A673 (cell line): Measurements from ENCODE around the gene CRY1. TPM values are rescaled to one million over a fixed set of nuclear protein-coding genes. Genes with fewer than 3 reads are reported as not detected.
A peak's percentile ranks its signal among the peaks of the same experiment; 100 is the strongest.

Source experiments
- BruUV-seq: library from RNA; stranded (reverse); fragments of 400-500 nt; replicated peaks from 2 replicates; lab custom pipeline; 2021; lab: Mats Ljungman, UMichigan
- CTCF ChIA-PET: fragments of 300-600 bp; sonication (Branson Sonifier 250); formaldehyde crosslinking; loops from one replicate; lab custom pipeline; 2022; ENCODE audit warnings: antibody characterized with exemption; lab: Charles Lee
- POLR2A ChIA-PET: fragments of 300-600 bp; sonication (Branson Sonifier 250); formaldehyde crosslinking; loops from one replicate; lab custom pipeline; 2022; ENCODE audit warnings: antibody characterized with exemption; ENCODE audit not compliant: low non-redundant PET; lab: Charles Lee
- DNase-seq: peaks from one replicate; pipeline ENCODE4 v3.0.0-alpha.2; 2015; ENCODE audit warnings: low spot score
- H3K27ac ChIP-seq: fragments of 200-600 bp; sonication (generic); 2 replicates; pipeline ENCODE4 v1.5.1; 2016; ENCODE audit warnings: mixed run types, low read depth, mild to moderate bottlenecking, mixed read lengths, antibody characterized with exemption, low read length; ENCODE audit not compliant: poor library complexity, severe bottlenecking
- H3K27me3 ChIP-seq: fragments of 200-600 bp; sonication (generic); replicated peaks from 2 replicates; pipeline ENCODE4 v1.6.1; 2017; ENCODE audit warnings: mixed run types, low read depth, mild to moderate bottlenecking, mixed read lengths, antibody characterized with exemption, low read length; ENCODE audit not compliant: insufficient read depth, poor library complexity
- H3K36me3 ChIP-seq: fragments of 200-600 bp; sonication (generic); 2 replicates; pipeline ENCODE4 v1.6.1; 2016; ENCODE audit warnings: mixed run types, mild to moderate bottlenecking, mixed read lengths, antibody characterized with exemption, low read length; ENCODE audit not compliant: insufficient read depth, poor library complexity, severe bottlenecking
- H3K4me1 ChIP-seq: fragments of 200-600 bp; sonication (generic); 2 replicates; pipeline ENCODE4 v1.6.1; 2017; ENCODE audit warnings: mixed run types, mild to moderate bottlenecking, mixed read lengths, antibody characterized with exemption, low read length; ENCODE audit not compliant: insufficient read depth, poor library complexity, severe bottlenecking
- H3K4me3 ChIP-seq: fragments of 200-600 bp; sonication (generic); 2 replicates; pipeline ENCODE4 v1.5.1; 2016; ENCODE audit warnings: low read depth, mixed run types, mild to moderate bottlenecking, mixed read lengths, low read length; ENCODE audit not compliant: poor library complexity, severe bottlenecking
- H3K9me3 ChIP-seq: fragments of 200-600 bp; sonication (generic); 2 replicates; pipeline ENCODE4 v1.6.1; 2016; ENCODE audit warnings: mixed run types, low read depth, mild to moderate bottlenecking, mixed read lengths, antibody characterized with exemption, low read length; ENCODE audit not compliant: poor library complexity, severe bottlenecking
- EZH2 ChIP-seq: fragments of 200-600 bp; sonication (generic); IDR thresholded peaks from 2 replicates; pipeline ENCODE4 v1.6.1; 2017; ENCODE audit warnings: borderline replicate concordance, low read depth, mild to moderate bottlenecking, mixed read lengths, antibody characterized with exemption, low read length; ENCODE audit not compliant: poor library complexity, severe bottlenecking
- intact Hi-C: fragments of 100-400 bp; cut with micrococcal nuclease; formaldehyde crosslinking; loops from one replicate; pipeline ENCODE4 v1.10.0; 2022; ENCODE audit not compliant: unreplicated experiment
- total RNA-seq: library from RNA; stranded (reverse); gene quantifications from 2 replicates; pipeline ENCODE4 v1.2.3, GENCODE V29; 2021
- TF ChIP-seq, protein P1 (sequence below): fragments of 300-800, 200-600 bp; sonication (generic); conservative IDR thresholded peaks from 2 replicates; pipeline ENCODE4 v1.5.1; 2017; ENCODE audit warnings: low read depth, mild to moderate bottlenecking, antibody characterized with exemption, low read length, moderate library complexity, mixed read lengths

The CRY1 gene
- total RNA-seq, 1 experiment from 2014 or later, result 41.0 TPM

DNA sequence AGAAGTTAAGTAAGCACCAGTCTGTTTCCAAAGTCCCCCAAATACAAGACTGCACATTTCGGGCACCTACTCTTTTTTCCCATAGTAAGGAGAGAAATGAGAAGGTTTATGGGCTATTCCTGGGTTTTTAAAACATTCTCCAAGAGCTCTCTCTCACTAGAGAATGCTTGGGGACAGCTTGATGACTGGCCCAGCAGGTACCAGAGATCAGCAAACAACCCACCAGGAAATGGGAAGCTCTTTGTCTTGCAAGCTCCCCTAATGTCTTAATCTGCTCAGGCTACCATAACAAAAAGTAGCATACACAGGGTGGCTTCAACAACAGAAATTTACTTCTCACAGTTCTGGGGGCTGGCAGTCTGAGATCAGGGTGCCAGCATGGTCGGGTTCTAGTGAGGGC lies 41.8 kb upstream of the CRY1 start:
- no peaks in the 10 kb centered on the region for H3K36me3 ChIP-seq
- CTCF ChIA-PET, result no interaction called here
- intact Hi-C loops, result no loop called here
- H3K27me3 ChIP-seq, result no peaks in the 10 kb centered on the region
- BruUV-seq, result no TSS peak
- no peaks in the 10 kb centered on the region for H3K4me1 ChIP-seq
- no peak for DNase-seq
- no peak overlapping the region for H3K27ac ChIP-seq
- H3K9me3 ChIP-seq, result no peaks in the 10 kb centered on the region
- TF ChIP-seq EZH2, result no peak
- TF ChIP-seq, protein P1, sequence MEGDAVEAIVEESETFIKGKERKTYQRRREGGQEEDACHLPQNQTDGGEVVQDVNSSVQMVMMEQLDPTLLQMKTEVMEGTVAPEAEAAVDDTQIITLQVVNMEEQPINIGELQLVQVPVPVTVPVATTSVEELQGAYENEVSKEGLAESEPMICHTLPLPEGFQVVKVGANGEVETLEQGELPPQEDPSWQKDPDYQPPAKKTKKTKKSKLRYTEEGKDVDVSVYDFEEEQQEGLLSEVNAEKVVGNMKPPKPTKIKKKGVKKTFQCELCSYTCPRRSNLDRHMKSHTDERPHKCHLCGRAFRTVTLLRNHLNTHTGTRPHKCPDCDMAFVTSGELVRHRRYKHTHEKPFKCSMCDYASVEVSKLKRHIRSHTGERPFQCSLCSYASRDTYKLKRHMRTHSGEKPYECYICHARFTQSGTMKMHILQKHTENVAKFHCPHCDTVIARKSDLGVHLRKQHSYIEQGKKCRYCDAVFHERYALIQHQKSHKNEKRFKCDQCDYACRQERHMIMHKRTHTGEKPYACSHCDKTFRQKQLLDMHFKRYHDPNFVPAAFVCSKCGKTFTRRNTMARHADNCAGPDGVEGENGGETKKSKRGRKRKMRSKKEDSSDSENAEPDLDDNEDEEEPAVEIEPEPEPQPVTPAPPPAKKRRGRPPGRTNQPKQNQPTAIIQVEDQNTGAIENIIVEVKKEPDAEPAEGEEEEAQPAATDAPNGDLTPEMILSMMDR, result no peak
- H3K4me3 ChIP-seq, result no peak overlapping the region
- POLR2A ChIA-PET, result no interaction called here

DNA sequence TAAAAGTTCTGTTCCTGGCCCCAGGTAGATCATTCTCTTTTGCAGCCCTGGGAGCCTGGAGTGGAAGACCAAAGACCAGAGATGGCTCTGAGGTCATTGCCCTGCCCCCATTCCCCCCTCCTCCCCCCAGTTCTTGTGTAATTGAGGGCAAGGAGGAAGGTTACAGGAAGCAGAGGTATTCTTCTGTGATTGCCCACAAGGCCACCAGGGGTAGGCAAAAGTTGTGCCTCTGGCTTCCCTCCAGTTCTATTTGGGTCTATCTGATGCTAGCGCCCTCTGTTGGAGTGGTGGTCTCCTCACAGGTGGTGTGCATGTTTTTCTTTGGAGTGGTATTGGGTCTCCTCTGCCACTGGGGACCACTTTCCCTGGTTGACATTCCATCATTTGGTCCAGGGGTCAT lies 41.2 kb upstream of the CRY1 start:
- TF ChIP-seq, protein P1, result peak; percentile 53
- TF ChIP-seq EZH2, result no peak
- no peak overlapping the region for H3K27ac ChIP-seq
- CTCF ChIA-PET, result no interaction called here
- no peaks in the 10 kb centered on the region for H3K36me3 ChIP-seq
- DNase-seq, result peak; percentile 66
- intact Hi-C loops, result loop anchor here (5.0 kb wide), 1 partner anchor 183 kb away; a partner anchor contains a TSS
- BruUV-seq, result no TSS peak
- H3K9me3 ChIP-seq, result no peaks in the 10 kb centered on the region
- H3K4me3 ChIP-seq, result no peak overlapping the region
- POLR2A ChIA-PET, result no interaction called here
- H3K27me3 ChIP-seq, result no peaks in the 10 kb centered on the region
- no peaks in the 10 kb centered on the region for H3K4me1 ChIP-seq

DNA sequence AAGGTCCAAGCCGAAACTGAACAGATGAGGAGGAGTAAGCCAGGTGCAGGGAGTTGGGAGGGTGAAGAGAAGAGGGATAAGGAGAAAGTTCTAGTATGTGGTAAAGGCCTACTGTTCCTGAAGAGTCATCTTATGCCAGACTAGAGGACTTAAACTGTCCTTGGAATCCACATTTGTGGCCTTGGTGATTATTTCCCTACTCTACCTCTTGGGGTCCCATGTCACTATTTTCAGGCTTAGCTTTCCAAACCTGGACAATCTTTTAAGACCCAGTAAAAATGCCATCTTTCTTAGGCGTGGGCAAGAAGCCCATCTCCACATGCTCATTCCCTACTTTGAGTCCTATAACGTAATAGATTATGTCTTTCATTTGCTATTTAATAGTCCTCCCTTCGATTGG lies 40.1 kb upstream of the CRY1 start:
- BruUV-seq, result no TSS peak
- CTCF ChIA-PET, result interaction anchor here (0.8 to 3.9 kb wide), 2 partner anchors 427 to 474 kb away, joined by 3 to 52 read pairs; no protein-coding TSS in a partner anchor

More for the DNA sequence above, 40.1 kb upstream of the CRY1 start:
- Histone ChIP-seq H3K4me1 (no peaks in the 10 kb centered on the region), H3K27me3 (no peaks in the 10 kb centered on the region), H3K9me3 (no peaks in the 10 kb centered on the region), H3K36me3 (no peaks in the 10 kb centered on the region), H3K27ac (no peak overlapping the region), H3K4me3 (no peak overlapping the region)
- intact Hi-C loops, result loop anchor here (5.0 kb wide), 1 partner anchor 184 kb away; a partner anchor contains a TSS
- DNase-seq, result peak; percentile 21
- TF ChIP-seq, protein P1, result peak; percentile 27; the same call in 1 of the 2 replicates
- TF ChIP-seq EZH2, result no peak
- POLR2A ChIA-PET, result no interaction called here
